Cardiac muscle cell (in vitro differentiated cells and primary cell): ENCODE measurements around the gene CTSW. TPM values are rescaled to one million over a fixed set of nuclear protein-coding genes. Genes with fewer than 3 reads are reported as not detected.
A peak's percentile ranks its signal among the peaks of the same experiment; 100 is the strongest.

ENCODE experiments used
- DNase-seq, 2 donors: peaks; one replicate each; pipeline versions ENCODE4 v3.0.0 to v3.0.0-alpha.2; 2010 to 2017; ENCODE audit warnings: low read depth in 1 of 2, low spot score in 1 of 2
- H3K27ac ChIP-seq: fragments of 200-600 bp; sonication (generic); 2 replicates; pipeline ENCODE4 v1.5.1; 2016
- H3K27me3 ChIP-seq: fragments of 200-600 bp; sonication (generic); 2 replicates; pipeline ENCODE4 v1.6.0; 2016; ENCODE audit warnings: control low read depth
- H3K36me3 ChIP-seq: fragments of 200-600 bp; sonication (generic); 2 replicates; pipeline ENCODE4 v1.5.1; 2016; ENCODE audit warnings: control low read depth
- H3K4me1 ChIP-seq: fragments of 200-600 bp; sonication (generic); 2 replicates; pipeline ENCODE4 v1.8.1; 2017; ENCODE audit warnings: low read depth, mild to moderate bottlenecking, mixed run types
- H3K4me3 ChIP-seq: fragments of 200-600 bp; sonication (generic); 2 replicates; pipeline ENCODE4 v1.5.1; 2016; ENCODE audit warnings: mild to moderate bottlenecking
- H3K9me3 ChIP-seq: fragments of 200-600 bp; sonication (generic); 2 replicates; pipeline ENCODE4 v1.5.1; 2017; ENCODE audit warnings: low read depth, mild to moderate bottlenecking, control low read depth
- CTCF ChIP-seq: IDR thresholded peaks from 2 replicates; pipeline ENCODE4 v1.5.1; 2012; ENCODE audit warnings: low read depth, mild to moderate bottlenecking, low read length
- polyA plus RNA-seq: library from polyadenylated mRNA; unstranded; fragments of >200 nt; fragmentation: Nextera tagmentation; extraction: Ambion mirVana; gene quantifications from 2 replicates; pipeline ENCODE4 v1.2.1, GENCODE V29; 2016
- total RNA-seq: library from RNA; depleted of rRNA; stranded (reverse); fragments of >200 nt; gene quantifications from 2 replicates; pipeline ENCODE4 v1.2.3, GENCODE V29; 2016

Gene CTSW
- total and polyA plus RNA-seq, 2 experiments from 2014 or later = 0.60 TPM; not detected in 1

GRCh38 chr11:65892661-65893317 is 13.2 kb downstream of the CTSW start:
- peaks cover 25% of the 10 kb centered on the region for H3K27me3 ChIP-seq
- no peaks in the 10 kb centered on the region for H3K36me3 ChIP-seq
- DNase-seq = no peak
- H3K4me3 ChIP-seq = no peak overlapping the region
- H3K27ac ChIP-seq = peak overlapping the region; percentile 76
- H3K4me1 ChIP-seq = peaks cover 23% of the 10 kb centered on the region
- TF ChIP-seq CTCF = no peak
- no peaks in the 10 kb centered on the region for H3K9me3 ChIP-seq

DNA sequence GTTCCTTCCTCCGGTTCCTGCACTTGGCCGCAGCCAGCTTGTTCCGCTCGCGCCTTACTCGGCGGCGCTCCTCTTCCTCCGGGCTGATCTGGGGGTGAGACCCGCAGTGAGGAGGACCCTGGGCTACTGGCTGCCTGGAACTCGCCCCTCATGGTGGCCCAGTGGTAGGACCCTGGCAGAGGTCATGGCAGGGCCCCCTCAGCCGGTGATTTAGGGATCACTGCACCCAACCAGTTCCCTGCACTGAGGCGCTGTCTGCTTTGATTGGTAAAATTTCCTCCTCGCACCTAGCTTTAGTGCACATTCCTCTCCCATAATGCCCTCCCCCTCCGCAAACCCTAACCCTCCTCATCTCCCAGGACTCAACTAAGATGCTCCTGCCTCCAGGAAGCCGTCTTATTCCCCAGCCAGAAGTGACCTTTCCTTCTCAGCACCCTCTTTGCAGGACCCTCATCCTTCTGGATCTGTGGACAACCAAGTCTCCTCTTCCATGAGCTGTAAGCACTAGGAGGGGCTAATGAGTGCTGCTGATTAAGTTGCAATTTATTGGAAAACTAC is 14.5 kb downstream of the CTSW start:
- peaks cover 38% of the 10 kb centered on the region for H3K27me3 ChIP-seq
- H3K36me3 ChIP-seq = no peaks in the 10 kb centered on the region
- TF ChIP-seq CTCF = no peak
- H3K4me1 ChIP-seq = peaks cover 22% of the 10 kb centered on the region
- no peak for DNase-seq
- H3K4me3 ChIP-seq = no peak overlapping the region
- no peak overlapping the region for H3K27ac ChIP-seq
- H3K9me3 ChIP-seq = no peaks in the 10 kb centered on the region

- DNase-seq = no peak
- no peaks in the 10 kb centered on the region for H3K9me3 ChIP-seq
- H3K4me3 ChIP-seq = no peak overlapping the region
- peaks cover 52% of the 10 kb centered on the region for H3K27me3 ChIP-seq
- H3K4me1 ChIP-seq = peaks cover 12% of the 10 kb centered on the region
- TF ChIP-seq CTCF = no peak
- H3K36me3 ChIP-seq = no peaks in the 10 kb centered on the region
- no peak overlapping the region for H3K27ac ChIP-seq
Measured at GRCh38 chr11:65895482-65895981, 15.9 kb downstream of the CTSW start.

GRCh38 chr11:65896034-65896999 is 16.7 kb downstream of the CTSW start:
- peaks cover 60% of the 10 kb centered on the region for H3K27me3 ChIP-seq
- H3K4me1 ChIP-seq = peaks cover 12% of the 10 kb centered on the region
- no peak overlapping the region for H3K27ac ChIP-seq
- no peaks in the 10 kb centered on the region for H3K36me3 ChIP-seq
- no peak for TF ChIP-seq CTCF
- H3K9me3 ChIP-seq = no peaks in the 10 kb centered on the region
- no peak overlapping the region for H3K4me3 ChIP-seq
- no peak for DNase-seq

- TF ChIP-seq CTCF = no peak
- Histone ChIP-seq H3K4me1 (peaks cover 10% of the 10 kb centered on the region), H3K27ac (no peak overlapping the region), H3K4me3 (no peak overlapping the region), H3K9me3 (no peaks in the 10 kb centered on the region), H3K27me3 (peaks cover 67% of the 10 kb centered on the region), H3K36me3 (no peaks in the 10 kb centered on the region)
- DNase-seq = no peak
Measured at GRCh38 chr11:65897020-65897471, 17.4 kb downstream of the CTSW start.
